MCF 10A (cell line): ENCODE measurements around the gene PPP2R5D. TPM values are rescaled to one million over a fixed set of nuclear protein-coding genes. Genes with fewer than 3 reads are reported as not detected.
"Not testable (repeated sequence)": the region's sequence is repeated elsewhere in the genome, so short reads cannot be mapped to it uniquely, and the experiment has no call there.

Source experiments
- BruUV-seq: library from RNA; stranded (reverse); fragments of 400-500 nt; replicated peaks from 2 replicates; lab custom pipeline; 2021; lab: Mats Ljungman, UMichigan
- CTCF ChIA-PET: fragments of 300-600 bp; sonication (Branson Sonifier 250); formaldehyde crosslinking; extraction: SDS; loops from one replicate; lab custom pipeline; 2021; ENCODE audit warnings: antibody characterized with exemption, inconsistent platforms; lab: Yijun Ruan, JAX
- POLR2A ChIA-PET: fragments of 300-600, 350-650 bp; sonication (Branson Sonifier 250); formaldehyde crosslinking; extraction: SDS; loops from one replicate; lab custom pipeline; 2020; ENCODE audit warnings: antibody characterized with exemption, inconsistent platforms; lab: Yijun Ruan, JAX
- DNase-seq: peaks from one replicate; pipeline ENCODE4 v3.0.0-alpha.2; 2018; ENCODE audit not compliant: unreplicated experiment
- H3K27ac Mint-ChIP-seq: one replicate; pipeline ENCODE4 v1.8.0; 2022; ENCODE audit warnings: mild to moderate bottlenecking, low read depth, mixed read lengths; ENCODE audit not compliant: unreplicated experiment
- H3K27me3 Mint-ChIP-seq: one replicate; pipeline ENCODE4 v1.8.0; 2022; ENCODE audit warnings: mixed read lengths; ENCODE audit not compliant: insufficient read depth, unreplicated experiment
- H3K36me3 Mint-ChIP-seq: one replicate; pipeline ENCODE4 v1.8.0; 2022; ENCODE audit warnings: mild to moderate bottlenecking, moderate library complexity, mixed read lengths; ENCODE audit not compliant: insufficient read depth, unreplicated experiment
- H3K4me1 Mint-ChIP-seq: one replicate; pipeline ENCODE4 v1.8.0; 2022; ENCODE audit warnings: mixed read lengths; ENCODE audit not compliant: insufficient read depth, unreplicated experiment
- H3K4me3 Mint-ChIP-seq: one replicate; pipeline ENCODE4 v1.8.0; 2022; ENCODE audit warnings: mild to moderate bottlenecking, moderate library complexity, mixed read lengths; ENCODE audit not compliant: unreplicated experiment
- H3K9me3 Mint-ChIP-seq: one replicate; pipeline ENCODE4 v1.8.0; 2022; ENCODE audit warnings: mixed read lengths; ENCODE audit not compliant: unreplicated experiment
- CTCF ChIP-seq: fragments of 200-600 bp; IDR thresholded peaks from one replicate; pipeline ENCODE4 v1.8.0; 2022; ENCODE audit warnings: antibody characterized with exemption, mild to moderate bottlenecking; ENCODE audit not compliant: unreplicated experiment
- intact Hi-C: fragments of 100-400 bp; cut with micrococcal nuclease; formaldehyde crosslinking; loops from 2 replicates; pipeline ENCODE4 v1.14.1; 2022
- total RNA-seq: library from RNA; stranded (reverse); gene quantifications from 2 replicates; pipeline ENCODE4 v1.2.3, GENCODE V29; 2022

Gene PPP2R5D
- total RNA-seq, 1 experiment from 2014 or later, result 17.9 TPM

- intact Hi-C loops, result no loop called here
- H3K36me3 Mint-ChIP-seq, result peaks cover 4% of the 10 kb centered on the region
- BruUV-seq, result no TSS peak
- H3K4me3 Mint-ChIP-seq, result no peak overlapping the region
- no peaks in the 10 kb centered on the region for H3K27me3 Mint-ChIP-seq
- no peak overlapping the region for H3K27ac Mint-ChIP-seq
- H3K4me1 Mint-ChIP-seq, result no peaks in the 10 kb centered on the region
- TF ChIP-seq CTCF, result no peak
- H3K9me3 Mint-ChIP-seq, result no peaks in the 10 kb centered on the region
- POLR2A ChIA-PET, result interaction anchor here (0.6 to 2.5 kb wide), 7 partner anchors 13 to 1086 kb away, joined by 3 to 14 read pairs (median 4); partner anchors contain the start of genes KLHDC3, MEA1, PEX6 and PPP2R5D
- DNase-seq, result no peak
- CTCF ChIA-PET, result interaction anchor here (0.6 to 2.1 kb wide), 7 partner anchors 10 to 634 kb away, joined by 3 to 10 read pairs (median 4); partner anchors contain the start of genes KLHDC3 and MEA1
These were observed 12.1 kb downstream of the PPP2R5D start for GRCh38 chr6:42996513-42996912.

GRCh38 chr6:42998205-42998604, 13.8 kb downstream of the PPP2R5D start:
- H3K4me3 Mint-ChIP-seq, BruUV-seq, H3K36me3 Mint-ChIP-seq, H3K4me1 Mint-ChIP-seq, H3K27me3 Mint-ChIP-seq, H3K9me3 Mint-ChIP-seq, DNase-seq, H3K27ac Mint-ChIP-seq, CTCF ChIA-PET, intact Hi-C loops: not testable (repeated sequence)
- POLR2A ChIA-PET, result interaction anchor here (0.6 to 2.1 kb wide), 6 partner anchors 10 to 518 kb away, joined by 3 to 14 read pairs (median 4); partner anchors contain the start of genes KLHDC3, MEA1 and PPP2R5D

GRCh38 chr6:43001843-43002242, 17.5 kb downstream of the PPP2R5D start:
- no peak overlapping the region for H3K4me3 Mint-ChIP-seq
- TF ChIP-seq CTCF, result no peak
- H3K27me3 Mint-ChIP-seq, result no peaks in the 10 kb centered on the region
- intact Hi-C loops, result no loop called here
- H3K36me3 Mint-ChIP-seq, result peaks cover 12% of the 10 kb centered on the region
- POLR2A ChIA-PET, result interaction anchor here (2.4 to 4.6 kb wide), 2 partner anchors 12 to 18 kb away, joined by 5 to 30 read pairs; partner anchors contain the start of genes KLHDC3, MEA1 and PPP2R5D
- CTCF ChIA-PET, result interaction anchor here (0.6 to 1.0 kb wide), 4 partner anchors 53 to 142 kb away, joined by 3 to 9 read pairs (median 4); no protein-coding TSS in a partner anchor
- peaks cover 5% of the 10 kb centered on the region for H3K4me1 Mint-ChIP-seq
- BruUV-seq, result no TSS peak
- H3K9me3 Mint-ChIP-seq, result no peaks in the 10 kb centered on the region
- DNase-seq, result no peak
- no peak overlapping the region for H3K27ac Mint-ChIP-seq

- BruUV-seq, result no TSS peak
- ChIA-PET POLR2A (interaction anchor here (4.6 kb wide), 1 partner anchor 8 kb away, joined by 30 read pairs; the partner anchor contains the start of genes KLHDC3 and MEA1), CTCF (interaction anchor here (1.4 kb wide), 1 partner anchor 10 kb away, joined by 6 read pairs; no protein-coding TSS in a partner anchor)
- no peak for DNase-seq
- Mint-ChIP-seq H3K27me3 (no peaks in the 10 kb centered on the region), H3K27ac (no peak overlapping the region), H3K36me3 (peaks cover 34% of the 10 kb centered on the region), H3K9me3 (no peaks in the 10 kb centered on the region), H3K4me1 (peaks cover 5% of the 10 kb centered on the region), H3K4me3 (no peak overlapping the region)
- intact Hi-C loops, result no loop called here
- no peak for TF ChIP-seq CTCF
These were observed 21.5 kb downstream of the PPP2R5D start for GRCh38 chr6:43005844-43006243.
